ENCODE data around the gene ARID1B.
A peak's percentile ranks its signal among the peaks of the same experiment; 100 is the strongest.

The ARID1B gene

GRCh38 chr6:156886409-156886808, 109.2 kb downstream of the ARID1B start:
- no peak for TF ChIP-seq CTCF (IDR thresholded peaks at IDR 0.05; ENCODE audit: borderline replicate concordance, control extremely low read depth, extremely low read depth, insufficient read depth, missing control alignments)
- in situ Hi-C loops (cut with MboI; ENCODE audit: low sequenced_read_pairs, unreplicated experiment) = no loop called here
- peak; percentile 62 for DNase-seq (ENCODE audit: low spot score)

GRCh38 chr6:156887623-156888269, 110.6 kb downstream of the ARID1B start:
- no peak for TF ChIP-seq CTCF (IDR thresholded peaks at IDR 0.05; ENCODE audit: borderline replicate concordance, control extremely low read depth, extremely low read depth, insufficient read depth, missing control alignments)
- DNase-seq (ENCODE audit: low spot score) = no peak
- in situ Hi-C loops (cut with MboI; ENCODE audit: low sequenced_read_pairs, unreplicated experiment) = no loop called here

GRCh38 chr6:156889469-156889868, 112.3 kb downstream of the ARID1B start:
- DNase-seq (ENCODE audit: low spot score) = no peak
- TF ChIP-seq CTCF (IDR thresholded peaks at IDR 0.05; ENCODE audit: borderline replicate concordance, control extremely low read depth, extremely low read depth, insufficient read depth, missing control alignments) = no peak
- in situ Hi-C loops (cut with MboI; ENCODE audit: low sequenced_read_pairs, unreplicated experiment) = no loop called here

GRCh38 chr6:156889986-156890385, 112.8 kb downstream of the ARID1B start:
- no peak for DNase-seq (ENCODE audit: low spot score)
- no peak for TF ChIP-seq CTCF (IDR thresholded peaks at IDR 0.05; ENCODE audit: borderline replicate concordance, control extremely low read depth, extremely low read depth, insufficient read depth, missing control alignments)
- in situ Hi-C loops (cut with MboI; ENCODE audit: low sequenced_read_pairs, unreplicated experiment) = no loop called here

GRCh38 chr6:156890627-156891314, 113.6 kb downstream of the ARID1B start:
- no peak for TF ChIP-seq CTCF (IDR thresholded peaks at IDR 0.05; ENCODE audit: borderline replicate concordance, control extremely low read depth, extremely low read depth, insufficient read depth, missing control alignments)
- no peak for DNase-seq (ENCODE audit: low spot score)
- in situ Hi-C loops (cut with MboI; ENCODE audit: low sequenced_read_pairs, unreplicated experiment) = no loop called here

GRCh38 chr6:156897907-156898531, 120.8 kb downstream of the ARID1B start:
- in situ Hi-C loops (cut with MboI; ENCODE audit: low sequenced_read_pairs, unreplicated experiment) = no loop called here
- TF ChIP-seq CTCF (IDR thresholded peaks at IDR 0.05; ENCODE audit: borderline replicate concordance, control extremely low read depth, extremely low read depth, insufficient read depth, missing control alignments) = no peak
- no peak for DNase-seq (ENCODE audit: low spot score)
